IMR-90 (cell line): ENCODE data around the gene SUN1. TPM values are rescaled to one million over a fixed set of nuclear protein-coding genes. Genes with fewer than 3 reads are reported as not detected.

Experiments used
- ATAC-seq: fragments of 200-7000 bp; cut with Tn5 transposase; 2 replicates; pipeline ENCODE4 v1.9.1; 2020; ENCODE audit warnings: low read depth, mild to moderate bottlenecking, moderate library complexity
- BruUV-seq: library from RNA; stranded (reverse); fragments of 400-500 nt; replicated peaks from 2 replicates; lab custom pipeline; 2021; lab: Mats Ljungman, UMichigan
- CTCF ChIA-PET: fragments of 300-600 bp; formaldehyde crosslinking; extraction: SDS; loops from one replicate; lab custom pipeline; 2021; ENCODE audit warnings: antibody characterized with exemption; lab: Yijun Ruan, JAX
- POLR2A ChIA-PET: fragments of 300-600 bp; sonication (Branson Sonifier 250); formaldehyde crosslinking; loops from one replicate; lab custom pipeline; 2022; ENCODE audit warnings: antibody characterized with exemption; ENCODE audit not compliant: unreplicated experiment; lab: Charles Lee
- DNase-seq: peaks from one replicate; pipeline ENCODE4 v3.0.0; 2013
- H2AFZ ChIP-seq: replicated peaks from 2 replicates; pipeline ENCODE3; 2013; ENCODE audit warnings: low read length, mild to moderate bottlenecking; ENCODE audit not compliant: poor library complexity
- H2AK5ac ChIP-seq: 2 replicates; pipeline ENCODE4 v1.6.1; 2013; ENCODE audit warnings: low read depth, low read length, inconsistent platforms
- H2AK9ac ChIP-seq: replicated peaks from 2 replicates; pipeline ENCODE3; 2013; ENCODE audit warnings: mild to moderate bottlenecking, low read depth, low read length, moderate library complexity; ENCODE audit not compliant: poor library complexity
- H2BK120ac ChIP-seq: 2 replicates; pipeline ENCODE4 v1.6.1; 2013; ENCODE audit warnings: low read depth, low read length, inconsistent platforms
- H2BK15ac ChIP-seq: 3 replicates; pipeline ENCODE4 v1.6.1; 2013; ENCODE audit warnings: low read depth, low read length, inconsistent platforms
- H2BK20ac ChIP-seq: 2 replicates; pipeline ENCODE4 v1.6.1; 2013; ENCODE audit warnings: low read depth, mild to moderate bottlenecking, inconsistent platforms, low read length, moderate library complexity
- H2BK5ac ChIP-seq: 2 replicates; pipeline ENCODE4 v1.6.1; 2013; ENCODE audit warnings: mild to moderate bottlenecking, low read depth, low read length, inconsistent platforms; ENCODE audit not compliant: poor library complexity, severe bottlenecking
- H3K14ac ChIP-seq: replicated peaks from 2 replicates; pipeline ENCODE4 v1.6.1; 2013; ENCODE audit warnings: low read depth, low read length, inconsistent platforms
- H3K18ac ChIP-seq: 2 replicates; pipeline ENCODE4 v1.6.1; 2013; ENCODE audit warnings: low read depth, low read length, control low read depth
- H3K23ac ChIP-seq: 2 replicates; pipeline ENCODE4 v1.6.1; 2013; ENCODE audit warnings: low read depth, low read length, inconsistent platforms
- H3K27ac ChIP-seq: 2 replicates; pipeline ENCODE4 v1.5.1; 2013; ENCODE audit warnings: mild to moderate bottlenecking, control low read depth, low read length; ENCODE audit not compliant: insufficient read depth
- H3K27me3 ChIP-seq: 2 replicates; pipeline ENCODE4 v1.6.1; 2013; ENCODE audit warnings: low read length; ENCODE audit not compliant: control insufficient read depth, insufficient read depth
- H3K36me3 ChIP-seq: 2 replicates; pipeline ENCODE4 v1.6.1; 2013; ENCODE audit warnings: low read length, mixed read lengths; ENCODE audit not compliant: control insufficient read depth, insufficient read depth
- H3K4ac ChIP-seq: 2 replicates; pipeline ENCODE4 v1.6.1; 2013; ENCODE audit warnings: low read depth, low read length, inconsistent platforms
- H3K4me1 ChIP-seq: 2 replicates; pipeline ENCODE4 v1.6.1; 2013; ENCODE audit warnings: low read length, mixed read lengths; ENCODE audit not compliant: control insufficient read depth, insufficient read depth
- H3K4me2 ChIP-seq: 2 replicates; pipeline ENCODE4 v1.6.1; 2013; ENCODE audit warnings: low read depth, mild to moderate bottlenecking, control low read depth, low read length, moderate library complexity
- H3K4me3 ChIP-seq: 2 replicates; pipeline ENCODE4 v1.5.1; 2013; ENCODE audit warnings: low read depth, mild to moderate bottlenecking, control low read depth, low read length, moderate library complexity; ENCODE audit not compliant: insufficient read depth
- H3K56ac ChIP-seq: 2 replicates; pipeline ENCODE4 v1.6.1; 2013; ENCODE audit warnings: low read length, inconsistent platforms; ENCODE audit not compliant: insufficient read depth; ENCODE audit errors: extremely low read depth
- H3K79me1 ChIP-seq, 2 experiments: 2 replicates each; pipeline ENCODE4 v1.6.1; 2013; ENCODE audit warnings: low read length in 2 of 2, inconsistent platforms in 1 of 2, low read depth in 1 of 2
- H3K9ac ChIP-seq: 2 replicates; pipeline ENCODE4 v1.6.1; 2013; ENCODE audit warnings: low read depth, low read length, control low read depth
- H3K9me1 ChIP-seq: 2 replicates; pipeline ENCODE4 v1.6.1; 2013; ENCODE audit warnings: low read length, inconsistent platforms; ENCODE audit not compliant: insufficient read depth
- H3K9me3 ChIP-seq: 2 replicates; pipeline ENCODE4 v1.6.1; 2013; ENCODE audit warnings: low read length; ENCODE audit not compliant: control insufficient read depth, insufficient read depth
- H4K20me1 ChIP-seq: 2 replicates; pipeline ENCODE4 v1.6.1; 2013; ENCODE audit warnings: low read length, inconsistent platforms; ENCODE audit not compliant: insufficient read depth
- H4K5ac ChIP-seq: 2 replicates; pipeline ENCODE4 v1.6.1; 2013; ENCODE audit warnings: mild to moderate bottlenecking, low read depth, low read length, control low read depth
- H4K8ac ChIP-seq, 2 experiments: 2 replicates each; pipeline ENCODE4 v1.6.1; 2013; ENCODE audit warnings: low read depth in 2 of 2, low read length in 2 of 2, control low read depth in 1 of 2, inconsistent platforms in 1 of 2
- H4K91ac ChIP-seq: 2 replicates; pipeline ENCODE4 v1.6.1; 2013; ENCODE audit warnings: low read depth, low read length, inconsistent platforms; ENCODE audit not compliant: insufficient read depth
- CEBPB ChIP-seq: IDR thresholded peaks from 2 replicates; pipeline ENCODE4 v1.6.1; 2012; ENCODE audit warnings: low read depth, low read length, improper control_type of control experiment
- CHD1 ChIP-seq: IDR thresholded peaks from 2 replicates; pipeline ENCODE4 v1.6.1; 2012; ENCODE audit warnings: low read depth, low read length, improper control_type of control experiment
- CTCF ChIP-seq: conservative IDR thresholded peaks from 2 replicates; pipeline ENCODE4 v1.5.1; 2012; ENCODE audit warnings: mild to moderate bottlenecking, low read depth, low read length, improper control_type of control experiment
- ELK1 ChIP-seq: fragments of 150-350 bp; IDR thresholded peaks from 2 replicates; pipeline ENCODE4 v1.6.1; 2016; ENCODE audit warnings: low read depth, mild to moderate bottlenecking, low read length, moderate library complexity, borderline replicate concordance
- MAFK ChIP-seq: IDR thresholded peaks from 2 replicates; pipeline ENCODE4 v1.6.1; 2012; ENCODE audit warnings: low read depth, low read length, improper control_type of control experiment
- MAZ ChIP-seq: IDR thresholded peaks from 2 replicates; pipeline ENCODE4 v1.6.1; 2012; ENCODE audit warnings: low read depth, mild to moderate bottlenecking, low read length, improper control_type of control experiment, moderate library complexity, borderline replicate concordance
- MXI1 ChIP-seq: IDR thresholded peaks from 2 replicates; pipeline ENCODE4 v1.6.1; 2012; ENCODE audit warnings: low read depth, mild to moderate bottlenecking, low read length, moderate library complexity, borderline replicate concordance
- NFE2L2 ChIP-seq: fragments of 150-350 bp; IDR thresholded peaks from 2 replicates; pipeline ENCODE4 v1.6.1; 2016; ENCODE audit warnings: low read depth, mild to moderate bottlenecking, low read length
- POLR2A ChIP-seq: IDR thresholded peaks from 2 replicates; pipeline ENCODE4 v1.6.1; 2012; ENCODE audit warnings: mild to moderate bottlenecking, low read depth, low read length
- RCOR1 ChIP-seq: IDR thresholded peaks from 2 replicates; pipeline ENCODE4 v1.6.1; 2012; ENCODE audit warnings: mild to moderate bottlenecking, low read length, improper control_type of control experiment; ENCODE audit not compliant: insufficient replicate concordance
- RFX5 ChIP-seq: IDR thresholded peaks from 2 replicates; pipeline ENCODE4 v1.8.0; 2012; ENCODE audit warnings: low read depth, mild to moderate bottlenecking, low read length, moderate library complexity
- SMC3 ChIP-seq: fragments of 150-350 bp; IDR thresholded peaks from 2 replicates; pipeline ENCODE4 v1.6.1; 2016; ENCODE audit warnings: low read depth, mild to moderate bottlenecking, antibody characterized with exemption, low read length, moderate library complexity
- WGBS, 2 experiments: methylation state at CpG; one replicate each; pipeline versions ENCODE4 v1.1.5 to v1.1.7; 2013; ENCODE audit warnings: missing lambda C conversion rate in 2 of 2; ENCODE audit not compliant: insufficient read length in 1 of 2; ENCODE audit errors: extremely low coverage in 2 of 2; 5-methylcytosine and 5-hydroxymethylcytosine counted together
- dilution Hi-C: fragments of 300-500 bp; cut with HindIII; formaldehyde crosslinking; loops from one replicate; pipeline ENCODE4 v1.14.3; 2018; ENCODE audit warnings: low sequenced_read_pairs; ENCODE audit not compliant: unreplicated experiment
- in situ Hi-C: fragments of 300-500 bp; cut with MboI; formaldehyde crosslinking; loops from 3 replicates; pipeline ENCODE4 v1.14.3; 2019; ENCODE audit warnings: low sequenced_read_pairs, inconsistent platforms, mixed read lengths
- intact Hi-C: fragments of 100-400 bp; cut with micrococcal nuclease; formaldehyde crosslinking; loops from 2 replicates; pipeline ENCODE4 v1.10.0; 2022
- polyA plus RNA-seq, 3 experiments: library from polyadenylated mRNA; depleted of rRNA; stranded (reverse); fragments of >200 nt; gene quantifications; 2 replicates each; pipeline ENCODE4 v1.2.3, GENCODE V29; 2012; ENCODE audit warnings: low replicate concordance in 1 of 3
- total RNA-seq: library from RNA; depleted of rRNA; stranded (reverse); fragments of >200 nt; gene quantifications from 2 replicates; pipeline ENCODE4 v1.2.3, GENCODE V29; 2012

SUN1 gene
- total and polyA plus RNA-seq, 2 of the 4 experiments (the other 2 are of a cell fraction): 113 to 239 TPM

- no peak for TF ChIP-seq CTCF
- TF ChIP-seq POLR2A: no peak
- no peak for TF ChIP-seq CEBPB
- no peak for TF ChIP-seq MXI1
- TF ChIP-seq NFE2L2: no peak
- TF ChIP-seq CHD1: no peak
Measured at GRCh38 chr7:791519-791918, 40.8 kb upstream of the SUN1 start (continued).

GRCh38 chr7:794207-794606, 38.1 kb upstream of the SUN1 start:
- DNase-seq (no peak), ATAC-seq (no peak)
- Histone ChIP-seq H4K5ac (no peak overlapping the region), H4K20me1 (no peaks in the 10 kb centered on the region), H3K36me3 (no peaks in the 10 kb centered on the region), H2AK9ac (no peak overlapping the region), H3K79me1 (no peaks in the 10 kb centered on the region), H3K14ac (no peak overlapping the region), H4K91ac (no peak overlapping the region), H2AK5ac (no peak overlapping the region), H3K23ac (no peak overlapping the region), H3K4me3 (no peak overlapping the region), H3K9me1 (no peaks in the 10 kb centered on the region), H4K8ac (no peak overlapping the region), H3K9me3 (no peaks in the 10 kb centered on the region), H2BK20ac (no peak overlapping the region), H2BK120ac (no peak overlapping the region), H3K4me1 (no peaks in the 10 kb centered on the region), H3K56ac (no peak overlapping the region), H3K4ac (no peak overlapping the region), H2AFZ (no peak overlapping the region), H2BK15ac (no peak overlapping the region), H3K18ac (no peak overlapping the region), H3K27ac (no peak overlapping the region), H3K9ac (no peak overlapping the region), H3K4me2 (no peak overlapping the region), H2BK5ac (no peak overlapping the region), H3K27me3 (no peaks in the 10 kb centered on the region)
- ChIA-PET POLR2A (no interaction called here), CTCF (interaction anchor here (0.6 to 1.1 kb wide), 2 partner anchors 18 to 79 kb away, joined by 3 read pairs; no protein-coding TSS in a partner anchor)
- dilution Hi-C loops: no loop called here
- intact Hi-C loops: no loop called here
- no CpG with 5 or more reads among the region's 5 CpGs for WGBS, 2 experiments
- no TSS peak for BruUV-seq
- in situ Hi-C loops: no loop called here
- TF ChIP-seq ELK1 (no peak), MXI1 (no peak), POLR2A (no peak), MAFK (no peak), CTCF (no peak), SMC3 (no peak), CHD1 (no peak), RCOR1 (no peak), MAZ (no peak), RFX5 (no peak)
